HG02642 (cell line): ENCODE measurements around the gene OR10J5.

Experiments used
- ATAC-seq: cut with Tn5 transposase; IDR thresholded peaks from one replicate; pipeline ENCODE4 v1.9.1; 2021; ENCODE audit warnings: mild to moderate bottlenecking; ENCODE audit not compliant: unreplicated experiment, poor library complexity

OR10J5 gene

DNA sequence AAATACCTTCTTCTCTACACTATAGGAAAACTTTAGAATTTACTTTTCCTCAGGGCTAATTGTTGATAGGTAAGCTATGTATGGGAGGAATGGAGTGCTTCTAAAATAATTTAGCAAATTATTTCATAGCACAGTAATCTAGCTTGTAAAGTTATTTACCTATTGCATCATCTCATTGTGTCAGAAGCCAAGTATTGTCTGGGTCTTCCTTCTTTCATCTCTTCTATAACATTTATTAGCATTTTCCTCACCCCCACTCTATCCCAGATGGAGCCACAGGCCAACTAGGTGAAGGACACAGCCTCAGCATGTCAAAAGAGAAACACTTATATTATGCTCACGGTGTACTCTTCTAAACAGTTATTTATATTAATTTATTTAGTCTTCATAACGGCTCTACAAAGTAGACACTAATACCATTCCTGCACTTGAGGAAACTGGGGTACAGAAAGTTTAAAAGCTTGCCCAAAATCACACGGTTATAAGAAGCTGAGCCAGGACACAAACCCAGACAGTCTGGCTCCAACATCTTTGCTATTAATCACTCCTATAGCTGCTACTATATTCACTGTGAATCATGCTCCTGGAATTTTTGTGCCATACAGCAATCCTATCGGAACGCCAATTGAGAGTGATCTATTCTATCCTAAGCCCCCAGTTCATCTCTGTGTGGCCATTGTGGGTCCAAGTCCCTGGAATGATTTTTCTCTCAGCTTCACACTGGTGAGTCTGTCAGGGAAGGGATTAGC, 43.1 kb downstream of the OR10J5 start:
- ATAC-seq, result no peak
